ENCODE data around the gene PCDH18.
"Not testable (repeated sequence)": the region's sequence is repeated elsewhere in the genome, so short reads cannot be mapped to it uniquely, and the experiment has no call there.

Gene PCDH18, protein sequence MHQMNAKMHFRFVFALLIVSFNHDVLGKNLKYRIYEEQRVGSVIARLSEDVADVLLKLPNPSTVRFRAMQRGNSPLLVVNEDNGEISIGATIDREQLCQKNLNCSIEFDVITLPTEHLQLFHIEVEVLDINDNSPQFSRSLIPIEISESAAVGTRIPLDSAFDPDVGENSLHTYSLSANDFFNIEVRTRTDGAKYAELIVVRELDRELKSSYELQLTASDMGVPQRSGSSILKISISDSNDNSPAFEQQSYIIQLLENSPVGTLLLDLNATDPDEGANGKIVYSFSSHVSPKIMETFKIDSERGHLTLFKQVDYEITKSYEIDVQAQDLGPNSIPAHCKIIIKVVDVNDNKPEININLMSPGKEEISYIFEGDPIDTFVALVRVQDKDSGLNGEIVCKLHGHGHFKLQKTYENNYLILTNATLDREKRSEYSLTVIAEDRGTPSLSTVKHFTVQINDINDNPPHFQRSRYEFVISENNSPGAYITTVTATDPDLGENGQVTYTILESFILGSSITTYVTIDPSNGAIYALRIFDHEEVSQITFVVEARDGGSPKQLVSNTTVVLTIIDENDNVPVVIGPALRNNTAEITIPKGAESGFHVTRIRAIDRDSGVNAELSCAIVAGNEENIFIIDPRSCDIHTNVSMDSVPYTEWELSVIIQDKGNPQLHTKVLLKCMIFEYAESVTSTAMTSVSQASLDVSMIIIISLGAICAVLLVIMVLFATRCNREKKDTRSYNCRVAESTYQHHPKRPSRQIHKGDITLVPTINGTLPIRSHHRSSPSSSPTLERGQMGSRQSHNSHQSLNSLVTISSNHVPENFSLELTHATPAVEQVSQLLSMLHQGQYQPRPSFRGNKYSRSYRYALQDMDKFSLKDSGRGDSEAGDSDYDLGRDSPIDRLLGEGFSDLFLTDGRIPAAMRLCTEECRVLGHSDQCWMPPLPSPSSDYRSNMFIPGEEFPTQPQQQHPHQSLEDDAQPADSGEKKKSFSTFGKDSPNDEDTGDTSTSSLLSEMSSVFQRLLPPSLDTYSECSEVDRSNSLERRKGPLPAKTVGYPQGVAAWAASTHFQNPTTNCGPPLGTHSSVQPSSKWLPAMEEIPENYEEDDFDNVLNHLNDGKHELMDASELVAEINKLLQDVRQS

DNA sequence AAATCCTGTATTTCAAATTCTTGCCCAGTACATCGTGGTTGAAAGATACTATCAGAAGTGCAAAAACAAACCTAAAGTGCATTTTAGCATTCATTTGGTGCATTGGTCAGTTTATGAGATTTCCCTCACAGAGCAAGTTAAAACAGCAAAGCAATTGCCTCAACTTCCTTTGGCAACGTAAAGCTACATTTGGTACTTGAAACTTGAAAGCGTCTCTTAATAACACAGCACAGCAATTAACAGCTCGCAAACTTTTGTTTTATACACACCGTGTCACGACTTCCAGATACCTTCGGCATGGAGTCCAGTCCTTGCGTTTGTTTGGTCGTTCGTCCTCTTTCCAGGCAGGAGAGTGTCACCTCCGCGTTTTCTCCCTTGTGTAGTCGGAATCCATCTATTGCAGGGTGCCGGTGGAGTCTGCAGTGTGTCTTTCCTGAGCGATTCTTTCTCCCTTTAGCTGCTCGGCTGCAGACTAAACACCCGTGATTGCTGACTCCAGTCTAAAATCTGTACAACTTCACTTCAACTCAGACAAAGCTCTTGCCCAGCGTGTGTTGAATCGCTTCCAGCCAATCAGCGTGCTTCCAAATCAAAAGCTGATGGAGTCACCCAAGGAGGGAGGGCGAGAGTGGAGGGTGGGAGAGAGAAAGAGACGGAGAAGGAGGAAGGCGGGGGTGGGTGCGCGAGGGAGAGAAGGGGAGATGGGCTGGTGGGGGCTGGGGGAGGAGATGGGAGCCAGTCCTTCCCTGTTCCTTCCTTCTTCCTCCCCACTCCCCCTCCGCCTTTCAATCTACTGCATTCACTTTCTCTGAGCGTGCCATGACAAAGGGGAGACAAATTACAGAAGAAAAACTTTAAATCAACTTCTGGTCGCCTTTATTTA lies at the start of gene PCDH18:
Gene PCDH18 (minus strand): TSS at position 509 of the 883 bp plus-strand sequence. CDS start 406 bp downstream, at position 103.
- peak; percentile 56 to 69 for DNase-seq

DNA sequence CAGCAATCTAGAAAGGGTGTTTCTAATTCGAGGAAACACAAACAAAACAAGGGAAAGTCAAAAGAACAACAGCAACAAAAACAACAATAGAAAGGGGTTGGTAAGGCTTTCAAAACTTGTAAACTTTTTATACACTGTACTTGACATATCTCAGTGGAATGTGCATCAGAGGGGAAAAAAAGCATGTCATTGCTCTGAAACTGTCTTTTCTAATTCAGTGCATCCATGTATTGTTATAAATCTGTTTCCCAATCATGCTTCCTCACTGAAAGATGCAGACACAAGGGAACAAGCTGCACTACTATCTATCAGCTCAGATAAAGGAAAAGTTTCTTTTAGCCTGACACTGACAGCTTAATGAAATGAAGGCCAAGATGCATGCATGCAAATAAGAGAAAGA lies 44.2 kb upstream of the PCDH18 start:
- no peak for DNase-seq

- DNase-seq = no peak
These were observed 40.4 kb upstream of the PCDH18 start for GRCh38 chr4:137572647-137573046.

- DNase-seq = no peak
These were observed 39.9 kb upstream of the PCDH18 start for GRCh38 chr4:137572163-137572562.

DNA sequence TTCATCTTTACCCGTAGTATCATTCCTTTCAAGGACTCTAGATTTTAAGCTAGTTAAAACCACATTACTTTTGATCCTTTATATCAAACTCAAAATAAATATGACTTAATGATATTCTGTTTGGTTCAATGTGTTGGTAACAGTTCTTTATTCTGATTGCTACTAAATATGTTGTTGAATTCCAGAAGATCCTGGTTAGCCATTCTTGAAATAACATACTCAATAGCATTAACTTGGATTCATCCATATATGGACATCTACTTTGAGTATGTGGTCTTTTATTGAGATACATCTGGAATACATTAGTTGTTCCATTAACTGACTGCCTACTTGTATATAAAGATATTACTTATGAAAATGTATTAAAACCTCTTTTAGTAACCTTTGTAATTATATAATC lies 27.5 kb upstream of the PCDH18 start:
- DNase-seq = no peak

DNA sequence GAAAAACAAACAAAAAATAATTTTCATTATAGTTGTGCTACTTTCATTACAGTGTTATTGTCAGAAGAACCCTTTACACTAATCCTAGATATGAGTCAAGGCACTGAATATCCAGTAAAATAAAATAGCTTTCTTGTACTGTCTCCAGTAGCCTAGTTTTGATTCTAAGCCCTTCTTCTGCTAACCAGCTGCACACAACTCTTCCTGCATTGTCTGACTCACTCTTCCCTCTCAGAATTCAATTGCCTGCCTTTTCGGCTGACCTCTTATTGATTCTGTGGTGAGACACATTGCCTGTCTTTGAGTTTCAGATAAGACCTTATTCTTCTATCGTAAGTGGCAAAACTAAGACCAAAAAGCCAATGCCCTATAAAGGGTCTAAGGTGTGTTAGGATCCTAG lies 26.7 kb upstream of the PCDH18 start:
- DNase-seq = no peak

DNA sequence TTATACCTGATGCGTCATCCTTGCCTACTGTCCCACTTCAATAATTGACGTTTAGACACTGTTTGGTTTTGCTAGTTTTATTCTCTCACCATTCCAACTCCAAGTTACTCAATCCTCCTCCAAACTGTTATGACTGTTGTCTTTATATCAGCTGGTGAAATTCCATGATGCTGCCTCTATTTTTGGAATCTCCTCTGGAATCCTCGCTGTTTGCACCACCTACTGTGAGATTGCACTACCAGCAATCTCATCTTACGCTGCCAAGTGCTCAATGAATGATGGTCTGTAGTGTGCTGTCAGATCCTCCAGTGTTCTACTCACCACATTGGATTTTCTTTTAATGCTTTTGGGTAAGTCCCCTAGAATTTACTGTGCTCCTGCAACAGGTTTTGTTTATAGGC lies 13.2 kb upstream of the PCDH18 start:
- no peak for DNase-seq

- DNase-seq = no peak
These were observed 11.4 kb upstream of the PCDH18 start for GRCh38 chr4:137543648-137544047.

DNA sequence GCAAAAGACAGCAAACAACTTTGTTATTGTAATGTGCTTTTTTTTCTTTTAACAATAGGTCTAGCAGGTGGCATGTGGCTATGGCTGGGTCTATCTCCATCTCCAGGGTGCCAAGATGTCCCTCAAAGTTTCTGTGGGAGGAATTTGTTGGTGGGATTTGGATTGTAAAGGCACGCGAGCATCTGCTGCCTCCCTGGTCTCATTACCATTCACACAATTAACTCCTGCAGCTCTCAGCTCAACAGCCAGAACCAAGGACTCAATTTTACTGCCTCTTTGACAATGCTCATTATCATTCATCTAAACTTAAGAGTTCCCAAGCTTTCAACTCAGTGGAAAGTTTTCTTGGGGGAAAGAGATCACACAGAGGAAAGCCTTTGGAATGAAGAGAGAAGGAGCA lies 10.9 kb upstream of the PCDH18 start:
- no peak for DNase-seq

- DNase-seq = no peak
These were observed 9.8 kb upstream of the PCDH18 start for GRCh38 chr4:137541876-137542646.

GRCh38 chr4:137541181-137541580 lies 8.9 kb upstream of the PCDH18 start:
- no peak for DNase-seq

DNA sequence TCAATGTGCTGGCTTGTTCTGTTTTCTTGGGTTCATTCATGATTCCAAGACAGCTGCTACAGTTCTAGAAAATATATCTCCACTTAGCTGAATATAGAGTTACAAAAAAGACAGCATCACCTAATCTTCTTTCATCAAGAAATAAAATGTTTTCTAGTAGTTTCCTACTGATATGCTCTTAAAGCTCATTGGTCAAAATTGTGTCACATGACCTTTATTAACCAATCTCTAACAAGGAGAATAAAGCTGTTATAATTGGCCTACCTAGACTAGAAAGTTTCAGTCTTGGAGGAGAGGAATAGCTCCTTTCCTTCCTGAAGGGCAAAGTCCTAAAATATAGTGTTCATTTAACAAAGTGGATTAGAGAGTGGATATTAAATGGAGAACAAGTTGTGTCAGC lies 8.1 kb upstream of the PCDH18 start:
- DNase-seq = no peak

DNA sequence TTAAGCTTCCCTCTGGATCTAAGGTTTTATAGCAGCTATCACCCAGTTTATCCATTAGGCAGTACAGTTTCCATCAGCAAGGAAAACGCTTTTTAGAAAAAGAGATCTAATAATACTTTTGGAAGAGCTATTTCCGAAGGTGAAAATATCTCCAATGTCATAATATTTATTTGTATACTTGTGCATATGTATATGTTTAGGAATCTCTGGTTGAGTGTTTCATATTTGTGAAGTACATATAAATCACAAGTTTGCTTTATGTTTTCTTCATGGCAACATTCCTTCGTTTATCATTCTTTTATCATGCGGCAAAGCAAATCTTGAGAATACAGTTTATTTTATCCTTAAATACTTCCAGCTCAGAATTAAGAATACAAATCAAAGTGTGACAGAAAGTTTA lies 6.2 kb upstream of the PCDH18 start:
- no peak for DNase-seq

- not testable (repeated sequence) for DNase-seq
These were observed 5.5 kb upstream of the PCDH18 start for GRCh38 chr4:137537807-137538206.

GRCh38 chr4:137536789-137537561 lies 4.7 kb upstream of the PCDH18 start:
- no peak for DNase-seq

DNA sequence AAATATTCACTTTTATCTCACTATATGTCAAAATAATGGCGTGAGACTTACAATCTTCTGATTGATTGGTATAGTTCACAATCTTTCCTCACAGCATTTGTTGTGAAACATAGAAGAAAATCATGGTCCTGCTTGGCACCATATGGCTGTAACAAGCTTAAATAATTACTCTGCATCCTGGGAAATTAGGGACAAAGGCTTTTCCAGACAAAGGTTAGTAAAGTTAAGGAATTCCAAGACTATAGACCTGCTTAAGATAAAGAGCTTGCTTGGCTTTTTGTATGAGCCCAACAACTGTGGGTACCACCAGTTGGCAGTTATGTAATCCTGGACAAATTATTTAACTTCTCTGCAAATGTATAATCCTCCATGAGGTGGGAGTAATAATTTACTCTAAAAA lies 3.4 kb upstream of the PCDH18 start:
- peak in 1 of 2 experiments; percentile 2 for DNase-seq

DNA sequence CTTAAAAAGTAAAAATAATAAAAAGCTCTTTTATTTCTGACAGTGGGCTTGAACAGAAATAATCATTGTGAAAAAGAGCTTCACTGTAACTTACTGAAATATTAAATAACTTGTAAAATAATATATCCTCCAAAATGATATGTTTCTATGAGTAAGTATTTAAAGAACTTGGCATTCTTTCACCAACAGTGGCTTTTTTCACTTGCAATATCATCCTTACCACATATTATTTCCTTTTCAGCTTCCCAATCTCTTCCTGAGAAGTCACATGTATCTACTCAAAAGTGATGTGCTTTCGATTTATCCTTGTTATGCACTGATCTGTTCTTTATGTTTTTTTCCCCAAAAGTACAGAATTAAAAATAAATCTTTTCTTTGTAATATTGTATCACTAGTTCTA lies 2.2 kb upstream of the PCDH18 start:
- DNase-seq = no peak

- DNase-seq = no peak
These were observed 1.6 kb upstream of the PCDH18 start for GRCh38 chr4:137533855-137534254.

- DNase-seq = no peak
These were observed 559 bp upstream of the PCDH18 start for GRCh38 chr4:137532869-137533236.

DNA sequence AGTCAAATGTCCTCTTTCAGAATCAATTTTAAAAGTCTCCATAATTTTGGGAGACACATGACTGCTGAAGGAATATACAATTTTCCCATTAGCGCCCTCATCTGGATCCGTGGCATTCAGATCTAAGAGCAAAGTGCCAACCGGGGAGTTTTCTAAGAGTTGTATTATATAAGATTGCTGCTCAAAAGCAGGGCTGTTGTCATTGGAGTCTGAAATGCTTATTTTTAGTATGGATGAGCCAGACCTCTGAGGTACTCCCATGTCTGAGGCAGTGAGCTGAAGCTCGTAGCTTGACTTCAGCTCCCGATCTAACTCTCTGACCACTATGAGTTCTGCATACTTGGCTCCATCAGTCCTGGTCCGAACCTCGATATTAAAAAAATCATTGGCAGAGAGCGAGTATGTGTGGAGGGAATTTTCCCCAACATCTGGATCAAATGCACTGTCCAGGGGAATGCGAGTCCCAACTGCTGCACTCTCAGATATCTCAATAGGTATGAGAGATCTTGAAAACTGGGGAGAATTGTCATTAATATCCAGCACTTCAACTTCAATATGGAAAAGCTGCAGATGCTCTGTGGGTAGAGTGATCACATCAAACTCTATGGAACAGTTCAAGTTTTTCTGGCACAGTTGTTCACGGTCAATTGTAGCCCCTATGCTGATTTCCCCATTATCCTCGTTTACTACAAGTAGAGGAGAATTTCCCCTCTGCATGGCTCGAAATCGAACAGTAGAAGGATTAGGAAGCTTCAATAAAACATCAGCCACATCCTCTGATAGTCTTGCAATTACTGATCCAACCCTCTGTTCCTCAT lies 917 bp downstream of the PCDH18 start:
- DNase-seq = peak in 1 of 2 experiments; percentile 2

All from NCI-H524 (cell line).